Measurements from ENCODE around the gene KRT20.

DNA sequence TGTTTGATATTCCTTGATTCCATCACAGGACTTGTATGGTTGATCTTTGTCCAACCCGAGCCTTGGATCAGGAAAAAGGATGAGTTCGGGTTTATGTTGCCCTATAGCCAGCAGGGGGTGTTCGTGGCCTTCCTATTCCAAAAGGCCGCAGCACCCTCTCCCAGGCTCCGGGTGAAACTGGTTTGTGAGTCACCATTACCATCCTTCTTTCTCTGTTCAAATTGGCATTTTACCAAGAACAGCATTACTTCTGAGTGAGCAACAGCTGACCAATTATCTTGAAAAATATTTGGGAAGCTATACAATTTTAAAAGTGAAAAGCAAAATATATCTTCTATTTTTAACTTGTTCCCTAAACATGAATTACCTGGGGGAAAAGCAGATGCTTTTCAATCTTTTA lies 24.3 kb upstream of the KRT20 start:
- TF ChIP-seq POLR2A (IDR thresholded peaks at IDR 0.05; ENCODE audit: low read length) (no peak), RAD21 (conservative IDR thresholded peaks at IDR 0.05 in 1 of 2, IDR thresholded peaks at IDR 0.05 in 1 of 2) (peak; percentile 99 to 100), KDM1A (IDR thresholded peaks at IDR 0.05; ENCODE audit: low read depth) (no peak), PHF8 (IDR thresholded peaks at IDR 0.05; ENCODE audit: borderline replicate concordance, low read depth) (no peak), EP300 (IDR thresholded peaks at IDR 0.05) (no peak), RFX5 (IDR thresholded peaks at IDR 0.05) (no peak), CHD2 (IDR thresholded peaks at IDR 0.05; ENCODE audit: low read length, partially characterized antibody) (no peak)
- TF ChIP-seq, protein P1, sequence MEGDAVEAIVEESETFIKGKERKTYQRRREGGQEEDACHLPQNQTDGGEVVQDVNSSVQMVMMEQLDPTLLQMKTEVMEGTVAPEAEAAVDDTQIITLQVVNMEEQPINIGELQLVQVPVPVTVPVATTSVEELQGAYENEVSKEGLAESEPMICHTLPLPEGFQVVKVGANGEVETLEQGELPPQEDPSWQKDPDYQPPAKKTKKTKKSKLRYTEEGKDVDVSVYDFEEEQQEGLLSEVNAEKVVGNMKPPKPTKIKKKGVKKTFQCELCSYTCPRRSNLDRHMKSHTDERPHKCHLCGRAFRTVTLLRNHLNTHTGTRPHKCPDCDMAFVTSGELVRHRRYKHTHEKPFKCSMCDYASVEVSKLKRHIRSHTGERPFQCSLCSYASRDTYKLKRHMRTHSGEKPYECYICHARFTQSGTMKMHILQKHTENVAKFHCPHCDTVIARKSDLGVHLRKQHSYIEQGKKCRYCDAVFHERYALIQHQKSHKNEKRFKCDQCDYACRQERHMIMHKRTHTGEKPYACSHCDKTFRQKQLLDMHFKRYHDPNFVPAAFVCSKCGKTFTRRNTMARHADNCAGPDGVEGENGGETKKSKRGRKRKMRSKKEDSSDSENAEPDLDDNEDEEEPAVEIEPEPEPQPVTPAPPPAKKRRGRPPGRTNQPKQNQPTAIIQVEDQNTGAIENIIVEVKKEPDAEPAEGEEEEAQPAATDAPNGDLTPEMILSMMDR (IDR thresholded peaks at IDR 0.05): peak; percentile 98
- TF ChIP-seq, protein P2, sequence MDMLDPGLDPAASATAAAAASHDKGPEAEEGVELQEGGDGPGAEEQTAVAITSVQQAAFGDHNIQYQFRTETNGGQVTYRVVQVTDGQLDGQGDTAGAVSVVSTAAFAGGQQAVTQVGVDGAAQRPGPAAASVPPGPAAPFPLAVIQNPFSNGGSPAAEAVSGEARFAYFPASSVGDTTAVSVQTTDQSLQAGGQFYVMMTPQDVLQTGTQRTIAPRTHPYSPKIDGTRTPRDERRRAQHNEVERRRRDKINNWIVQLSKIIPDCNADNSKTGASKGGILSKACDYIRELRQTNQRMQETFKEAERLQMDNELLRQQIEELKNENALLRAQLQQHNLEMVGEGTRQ (IDR thresholded peaks at IDR 0.05): no peak
- TF ChIP-seq, protein P3, sequence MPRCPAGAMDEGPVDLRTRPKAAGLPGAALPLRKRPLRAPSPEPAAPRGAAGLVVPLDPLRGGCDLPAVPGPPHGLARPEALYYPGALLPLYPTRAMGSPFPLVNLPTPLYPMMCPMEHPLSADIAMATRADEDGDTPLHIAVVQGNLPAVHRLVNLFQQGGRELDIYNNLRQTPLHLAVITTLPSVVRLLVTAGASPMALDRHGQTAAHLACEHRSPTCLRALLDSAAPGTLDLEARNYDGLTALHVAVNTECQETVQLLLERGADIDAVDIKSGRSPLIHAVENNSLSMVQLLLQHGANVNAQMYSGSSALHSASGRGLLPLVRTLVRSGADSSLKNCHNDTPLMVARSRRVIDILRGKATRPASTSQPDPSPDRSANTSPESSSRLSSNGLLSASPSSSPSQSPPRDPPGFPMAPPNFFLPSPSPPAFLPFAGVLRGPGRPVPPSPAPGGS (IDR thresholded peaks at IDR 0.05): no peak
